Mesodermal cell (in vitro differentiated cells): ENCODE data around the gene C6orf47. TPM values are rescaled to one million over a fixed set of nuclear protein-coding genes. Genes with fewer than 3 reads are reported as not detected.
A peak's percentile ranks its signal among the peaks of the same experiment; 100 is the strongest.
"Not testable (repeated sequence)": the region's sequence is repeated elsewhere in the genome, so short reads cannot be mapped to it uniquely, and the experiment has no call there.

Experiments used
- H3K27ac ChIP-seq: 2 replicates; pipeline ENCODE4 v1.7.0; 2013; ENCODE audit warnings: mild to moderate bottlenecking, low read depth, low read length, moderate library complexity; ENCODE audit not compliant: severe bottlenecking
- H3K36me3 ChIP-seq: 2 replicates; pipeline ENCODE4 v1.7.1; 2013; ENCODE audit warnings: mild to moderate bottlenecking, low read length, moderate library complexity; ENCODE audit not compliant: control insufficient read depth, insufficient read depth
- H3K4me1 ChIP-seq: one replicate; pipeline ENCODE4 v1.7.1; 2013; ENCODE audit warnings: mild to moderate bottlenecking, low read length; ENCODE audit not compliant: insufficient read depth, control insufficient read depth, poor library complexity, severe bottlenecking
- H3K4me3 ChIP-seq: 2 replicates; pipeline ENCODE4 v1.7.0; 2013; ENCODE audit warnings: low read length, control low read depth, mild to moderate bottlenecking; ENCODE audit not compliant: insufficient read depth, poor library complexity, severe bottlenecking; ENCODE audit errors: extremely low read depth
- H3K9me3 ChIP-seq: 2 replicates; pipeline ENCODE4 v1.7.1; 2013; ENCODE audit warnings: mild to moderate bottlenecking, low read length, moderate library complexity; ENCODE audit not compliant: control insufficient read depth
- WGBS, 2 experiments: methylation state at CpG; one replicate each; pipeline ENCODE4 v1.1.5; 2013; ENCODE audit warnings: missing lambda C conversion rate in 2 of 2; ENCODE audit not compliant: insufficient coverage in 2 of 2; 5-methylcytosine and 5-hydroxymethylcytosine counted together
- polyA plus RNA-seq, 2 experiments: library from polyadenylated mRNA; stranded (reverse); fragments of 50-300 nt; gene quantifications; one replicate each; pipeline ENCODE4 v1.2.3, GENCODE V29; 2013

C6orf47 gene, protein sequence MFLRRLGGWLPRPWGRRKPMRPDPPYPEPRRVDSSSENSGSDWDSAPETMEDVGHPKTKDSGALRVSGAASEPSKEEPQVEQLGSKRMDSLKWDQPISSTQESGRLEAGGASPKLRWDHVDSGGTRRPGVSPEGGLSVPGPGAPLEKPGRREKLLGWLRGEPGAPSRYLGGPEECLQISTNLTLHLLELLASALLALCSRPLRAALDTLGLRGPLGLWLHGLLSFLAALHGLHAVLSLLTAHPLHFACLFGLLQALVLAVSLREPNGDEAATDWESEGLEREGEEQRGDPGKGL
- 9.0 TPM for polyA plus RNA-seq (2013, experiment 1 of 2)
- polyA plus RNA-seq (2013, experiment 2 of 2), result 7.5 TPM

DNA sequence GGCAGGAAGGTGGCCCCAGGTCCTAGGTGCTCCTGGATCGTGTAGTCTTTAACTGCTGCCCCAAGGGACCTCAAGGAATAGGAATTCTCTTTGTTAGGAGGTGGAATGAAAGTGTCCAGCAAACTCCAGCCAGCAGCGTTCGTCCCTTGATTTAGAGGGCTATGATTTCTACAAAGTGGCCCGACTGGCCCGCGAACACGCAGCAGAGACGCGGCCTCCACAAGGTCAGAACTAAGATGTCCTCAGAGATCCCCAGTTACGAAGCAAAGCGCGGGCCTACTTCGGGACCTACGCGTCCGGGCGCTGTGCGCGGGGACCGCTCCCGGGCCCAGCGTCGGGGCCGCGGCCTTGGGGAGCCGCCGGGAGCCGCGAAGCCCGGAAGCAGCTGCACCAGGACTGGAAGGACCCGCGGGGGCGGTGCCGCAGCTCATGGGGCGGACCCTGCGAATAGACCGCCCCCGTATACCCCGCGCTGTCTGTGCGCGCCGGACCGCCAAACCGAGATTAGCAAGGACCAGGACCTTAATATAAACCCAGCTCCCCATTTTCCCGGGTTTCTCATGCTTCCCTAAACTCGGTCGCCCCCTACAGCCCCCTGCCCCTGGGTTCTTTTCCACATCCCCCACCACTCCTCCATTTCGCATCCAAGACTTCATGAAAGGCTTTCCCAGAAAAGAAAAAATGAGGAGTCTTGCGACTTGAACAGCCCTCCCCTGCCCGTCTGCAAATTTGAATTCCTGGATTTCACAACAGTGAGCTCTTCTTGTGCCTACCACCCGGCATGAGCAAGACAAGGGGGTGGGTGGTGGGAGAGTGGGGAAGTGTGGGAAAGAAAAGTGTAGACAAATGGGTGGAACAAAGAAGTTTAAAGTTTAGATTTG, at the start of gene C6orf47:
TSS of gene C6orf47 (minus strand) at position 398 of the 881 bp plus-strand sequence. CDS start 831 bp downstream, outside the sequence.
- peaks cover 48% of the 10 kb centered on the region for H3K36me3 ChIP-seq
- no peaks in the 10 kb centered on the region for H3K9me3 ChIP-seq
- peak within 1 kb of the TSS; percentile 64 for H3K27ac ChIP-seq
- WGBS, 2 experiments, result 1% methylated on average over 50 of the region's 52 CpGs
- H3K4me3 ChIP-seq, result peak within 1 kb of the TSS; percentile 84
- peaks cover 29% of the 10 kb centered on the region for H3K4me1 ChIP-seq

DNA sequence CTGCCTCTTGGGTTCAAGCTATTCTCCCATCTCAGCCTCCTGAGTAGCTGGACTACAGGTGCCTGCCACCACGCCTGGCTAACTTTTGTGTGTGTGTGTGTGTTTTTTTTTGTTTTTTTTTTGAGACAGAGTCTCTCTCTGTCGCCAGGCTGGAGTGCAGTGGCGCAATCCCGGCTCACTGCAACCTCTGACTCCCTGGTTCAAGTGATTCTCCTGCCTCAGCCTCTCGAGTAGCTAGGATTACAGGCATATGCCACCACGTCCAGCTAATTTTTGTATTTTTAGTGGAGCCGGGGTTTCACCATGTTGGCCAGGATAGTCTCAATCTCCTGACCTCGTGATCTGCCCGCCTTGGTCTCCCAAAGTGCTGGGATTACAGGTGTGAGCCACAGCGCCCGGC, 48.6 kb upstream of the C6orf47 start:
- not testable (repeated sequence) for H3K9me3 ChIP-seq, H3K27ac ChIP-seq, H3K36me3 ChIP-seq, H3K4me3 ChIP-seq
- WGBS, 2 experiments, result 91 to 94% methylated on average over 6 to 7 of the region's 11 CpGs
- peaks cover 17% of the 10 kb centered on the region for H3K4me1 ChIP-seq

DNA sequence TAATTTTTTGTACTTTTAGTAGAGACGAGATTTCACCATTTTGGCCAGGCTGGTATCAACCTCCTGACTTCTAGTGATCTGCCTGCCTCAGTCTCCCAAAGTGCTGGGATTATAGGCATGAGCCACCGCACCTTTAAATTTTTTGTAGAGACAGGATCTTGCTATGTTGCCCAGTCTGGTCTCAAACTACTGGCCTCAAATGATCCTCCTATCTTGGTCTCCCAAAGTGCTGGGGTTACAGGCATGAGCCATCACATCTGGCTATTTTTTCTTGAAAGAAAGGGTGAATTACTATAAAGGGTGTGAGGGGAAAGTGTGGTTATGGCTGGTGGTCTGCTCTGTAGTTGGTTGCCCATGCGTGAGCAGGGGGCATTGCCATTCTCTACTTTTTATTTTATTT, 47.6 kb upstream of the C6orf47 start:
- H3K4me3 ChIP-seq, result no peak overlapping the region
- 76 to 94% methylated on average over 2 of the region's 3 CpGs for WGBS, 2 experiments
- H3K9me3 ChIP-seq, result no peaks in the 10 kb centered on the region
- H3K4me1 ChIP-seq, result peaks cover 8% of the 10 kb centered on the region
- H3K27ac ChIP-seq, result no peak overlapping the region
- no peaks in the 10 kb centered on the region for H3K36me3 ChIP-seq

DNA sequence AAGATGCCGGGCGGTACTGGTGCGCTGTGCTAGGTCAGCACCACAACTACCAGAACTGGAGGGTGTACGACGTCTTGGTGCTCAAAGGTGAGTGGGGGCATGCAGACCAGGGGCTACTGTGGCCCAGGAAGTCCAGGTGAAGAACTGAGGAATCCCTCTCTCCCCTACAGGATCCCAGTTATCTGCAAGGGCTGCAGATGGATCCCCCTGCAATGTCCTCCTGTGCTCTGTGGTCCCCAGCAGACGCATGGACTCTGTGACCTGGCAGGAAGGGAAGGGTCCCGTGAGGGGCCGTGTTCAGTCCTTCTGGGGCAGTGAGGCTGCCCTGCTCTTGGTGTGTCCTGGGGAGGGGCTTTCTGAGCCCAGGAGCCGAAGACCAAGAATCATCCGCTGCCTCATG, 47.1 kb upstream of the C6orf47 start:
- Histone ChIP-seq H3K4me3 (no peak overlapping the region), H3K27ac (no peak overlapping the region), H3K4me1 (peaks cover 4% of the 10 kb centered on the region), H3K36me3 (no peaks in the 10 kb centered on the region), H3K9me3 (no peaks in the 10 kb centered on the region)
- WGBS, 2 experiments, result 93 to 96% methylated on average over 6 to 8 of the region's 10 CpGs

DNA sequence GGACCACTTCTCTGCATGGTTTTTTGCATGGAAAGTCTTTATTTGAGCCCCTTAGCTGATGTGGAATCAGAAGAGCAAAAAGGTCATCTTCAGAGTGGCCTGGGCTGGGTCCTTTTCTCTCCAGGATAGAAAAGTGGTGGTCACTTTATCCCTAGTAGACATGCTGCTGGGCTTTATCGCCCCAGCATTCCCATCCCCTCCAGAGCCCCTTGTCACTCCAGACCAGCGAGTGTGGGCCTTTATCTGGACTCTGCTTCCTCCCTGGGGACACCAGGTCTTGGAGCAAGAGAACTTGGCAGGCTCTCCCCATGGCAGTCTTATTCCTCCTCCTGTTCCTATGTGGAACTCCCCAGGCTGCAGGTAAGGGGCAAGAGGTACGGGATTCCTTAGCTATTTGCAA, 46.0 kb upstream of the C6orf47 start, which contains the start of gene LY6G6F:
TSS of gene LY6G6F (plus strand) at position 268 of the 400 bp plus-strand sequence. CDS start at position 309, 41 bp downstream.
- Histone ChIP-seq H3K36me3 (peaks cover 1% of the 10 kb centered on the region), H3K9me3 (no peaks in the 10 kb centered on the region), H3K4me1 (peaks cover 4% of the 10 kb centered on the region), H3K27ac (no peak within 1 kb of the TSS), H3K4me3 (no peak within 1 kb of the TSS)
- 76% methylated on average over 2 of the region's 3 CpGs; no CpG with 5 or more reads in 1 of the 2 experiments for WGBS, 2 experiments

DNA sequence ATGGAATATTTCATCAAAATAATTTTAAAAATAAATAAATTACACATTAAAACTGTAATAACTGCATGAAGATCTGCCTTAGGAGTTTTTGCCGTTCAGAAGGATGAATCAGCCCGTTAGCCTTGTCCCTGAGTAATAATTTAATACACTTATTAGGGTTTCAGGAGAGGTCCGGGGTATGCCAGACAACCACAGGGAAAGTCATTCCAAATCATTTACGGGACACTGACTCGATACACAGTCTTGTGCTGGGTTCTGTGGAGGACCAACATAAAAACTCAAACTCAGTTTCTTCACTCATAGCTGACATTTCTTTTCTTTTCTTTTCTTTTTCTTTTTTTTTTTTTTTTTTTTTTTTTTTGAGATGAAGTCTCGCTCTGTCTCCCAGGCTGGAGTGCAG, 45.4 kb upstream of the C6orf47 start:
- Histone ChIP-seq H3K9me3 (no peaks in the 10 kb centered on the region), H3K4me3 (no peak overlapping the region), H3K4me1 (peaks cover 4% of the 10 kb centered on the region), H3K36me3 (peaks cover 7% of the 10 kb centered on the region), H3K27ac (no peak overlapping the region)
- 93 to 96% methylated on average over 2 to 3 of the region's 6 CpGs for WGBS, 2 experiments

DNA sequence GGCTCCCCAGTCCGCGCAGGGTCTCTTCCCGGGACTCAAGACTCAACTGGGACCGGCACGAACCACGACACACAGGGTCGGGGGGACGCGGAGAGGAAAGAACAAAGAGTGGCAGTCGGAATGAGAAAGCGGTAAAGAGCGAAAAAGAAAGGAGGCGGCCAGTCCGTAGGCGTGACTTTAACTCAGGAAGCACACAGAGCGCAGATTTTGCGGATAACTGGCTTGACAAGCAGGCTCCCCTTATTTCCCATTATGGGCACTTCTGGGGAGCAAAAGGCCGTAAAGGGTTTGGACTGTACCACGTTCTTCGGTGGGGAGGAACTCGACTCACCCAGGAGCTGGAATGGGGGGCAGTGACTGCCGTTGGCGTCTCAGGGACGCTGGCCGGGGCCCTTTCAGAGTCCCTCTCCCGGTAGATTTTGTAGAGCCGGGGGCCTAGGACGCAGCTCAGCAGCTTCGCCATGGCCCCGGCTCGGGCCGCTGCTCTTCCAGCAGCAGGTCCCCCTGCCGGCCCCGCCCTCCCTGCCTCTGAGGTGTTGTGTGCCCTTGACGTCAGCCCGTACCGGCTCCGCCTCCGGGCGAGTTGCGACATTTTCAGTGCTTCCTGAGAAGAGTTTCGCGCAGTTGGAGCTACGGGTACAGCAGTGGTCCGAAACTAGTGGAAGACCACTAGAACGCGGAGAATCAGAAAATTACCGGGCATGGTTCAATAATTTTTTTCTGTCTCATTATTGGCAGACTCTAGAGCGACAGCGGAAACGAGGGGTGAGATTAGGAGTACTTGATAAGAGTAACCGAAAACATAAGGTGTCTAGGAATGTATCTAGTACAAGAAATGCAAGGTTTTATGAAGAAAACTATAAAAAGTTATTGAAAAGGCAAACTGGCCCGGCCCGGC, 42.5 kb upstream of the C6orf47 start, which contains the start of gene ABHD16A:
TSS of gene ABHD16A (minus strand) at position 506 of the 898 bp plus-strand sequence. CDS start at position 463, 43 bp downstream.
- 4 to 5% methylated on average over 46 to 54 of the region's 54 CpGs for WGBS, 2 experiments
- peaks cover 34% of the 10 kb centered on the region for H3K36me3 ChIP-seq
- peak within 1 kb of the TSS; percentile 92 for H3K4me3 ChIP-seq

DNA sequence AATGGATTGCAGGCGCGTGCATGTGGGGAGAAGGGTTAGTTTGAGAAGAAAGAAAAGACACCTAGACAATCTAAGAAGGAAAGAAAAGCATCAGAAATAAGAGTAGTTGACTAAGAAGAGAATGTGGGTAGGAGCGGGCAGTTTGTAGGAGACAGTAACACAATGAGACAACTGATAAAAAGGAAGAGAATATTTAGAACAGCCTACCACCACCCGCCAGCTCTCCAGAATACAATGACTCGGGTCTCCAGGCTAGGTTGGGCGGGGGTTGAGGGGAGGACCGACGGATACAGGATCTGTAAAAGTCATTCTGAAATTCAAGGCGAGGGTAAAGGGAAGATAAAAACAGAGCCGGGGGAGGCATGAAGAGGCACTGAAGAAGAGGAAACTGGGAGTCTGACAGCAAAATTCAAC, 41.8 kb upstream of the C6orf47 start:
- peak overlapping the region; percentile 86 for H3K27ac ChIP-seq
- WGBS, 2 experiments, result 3 to 9% methylated on average over 4 of the region's 10 CpGs
- peaks cover 41% of the 10 kb centered on the region for H3K36me3 ChIP-seq

More for the DNA sequence above, 42.5 kb upstream of the C6orf47 start, which contains the start of gene ABHD16A:
- Histone ChIP-seq H3K9me3 (no peaks in the 10 kb centered on the region), H3K27ac (peak within 1 kb of the TSS; percentile 86), H3K4me1 (no peaks in the 10 kb centered on the region)

DNA sequence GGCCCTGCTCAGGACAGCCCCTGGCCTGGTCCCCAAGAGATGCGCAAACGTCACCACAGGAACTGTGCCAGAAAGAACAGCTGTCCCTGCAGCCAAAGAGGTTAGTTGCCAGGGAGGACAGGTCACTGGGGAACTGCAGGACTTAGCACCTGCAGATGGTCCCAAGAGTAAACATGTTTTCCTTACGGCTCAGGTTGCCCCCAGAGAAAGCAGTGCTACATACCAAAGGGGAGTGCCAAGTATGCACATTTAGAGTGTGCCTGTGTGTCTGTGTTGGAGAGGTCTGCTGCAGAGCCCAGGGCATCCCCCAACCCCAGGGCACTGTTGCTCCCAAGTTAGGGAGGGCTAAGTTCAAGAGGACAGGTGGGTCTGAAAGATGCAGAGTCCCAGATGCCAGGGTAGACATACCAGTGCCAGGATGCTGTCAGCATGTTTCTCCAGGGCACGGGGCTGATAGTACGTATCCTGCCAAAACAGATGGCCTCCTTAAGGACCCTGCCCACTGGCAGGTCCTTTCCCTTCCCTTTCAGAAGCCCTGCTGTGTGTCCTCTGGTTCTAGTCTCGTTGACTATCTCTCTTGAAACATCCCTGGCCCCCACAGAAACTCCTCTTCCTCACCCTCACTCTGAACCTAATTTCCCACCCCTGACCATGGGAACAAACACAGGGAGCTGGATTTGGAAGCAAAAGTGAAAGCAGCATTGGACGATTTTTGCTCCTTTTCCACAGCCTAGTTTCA, 41.3 kb upstream of the C6orf47 start:
- Histone ChIP-seq H3K9me3 (no peaks in the 10 kb centered on the region), H3K4me1 (peaks cover 3% of the 10 kb centered on the region), H3K4me3 (peak overlapping the region; percentile 92), H3K27ac (peak overlapping the region; percentile 17), H3K36me3 (peaks cover 47% of the 10 kb centered on the region)
- 66 to 78% methylated on average over 6 to 7 of the region's 7 CpGs for WGBS, 2 experiments

More for the DNA sequence above, 41.8 kb upstream of the C6orf47 start:
- H3K4me3 ChIP-seq, result peak overlapping the region; percentile 92
- H3K4me1 ChIP-seq, result peaks cover 3% of the 10 kb centered on the region
- H3K9me3 ChIP-seq, result no peaks in the 10 kb centered on the region
